ENCODE results near the gene CBR3.

- TF ChIP-seq AEBP2 (tag by site-specific recombination; IDR thresholded peaks at IDR 0.05; ENCODE audit: borderline replicate concordance) (no peak), CTCF (tag by site-specific recombination; IDR thresholded peaks at IDR 0.05) (no peak), KLF17 (tag by site-specific recombination; IDR thresholded peaks at IDR 0.05) (no peak), ZNF112 (tag by site-specific recombination; IDR thresholded peaks at IDR 0.05) (no peak), ZNF624 (tag by site-specific recombination; IDR thresholded peaks at IDR 0.05) (no peak), ELK4 (IDR thresholded peaks at IDR 0.05; ENCODE audit: borderline replicate concordance, low read depth, low read length) (no peak), ZNF791 (tag by site-specific recombination; IDR thresholded peaks at IDR 0.05) (no peak), ZNF324 (tag by site-specific recombination; IDR thresholded peaks at IDR 0.05) (no peak), ZNF660 (tag by site-specific recombination; IDR thresholded peaks at IDR 0.05) (no peak), ZNF488 (tag by site-specific recombination; IDR thresholded peaks at IDR 0.05) (no peak), ZNF266 (tag by site-specific recombination; IDR thresholded peaks at IDR 0.05; ENCODE audit: low read depth) (no peak), ZNF416 (tag by site-specific recombination; IDR thresholded peaks at IDR 0.05) (no peak), ZNF394 (tag by site-specific recombination; IDR thresholded peaks at IDR 0.05; ENCODE audit: borderline replicate concordance) (no peak), ZNF114 (tag by site-specific recombination; IDR thresholded peaks at IDR 0.05) (no peak)
Observed at GRCh38 chr21:36093512-36093911, 41.4 kb upstream of the CBR3 start.
